Measurements from ENCODE around the gene CCDC40.

Gene CCDC40

GRCh38 chr17:80095844-80096475, 59.5 kb downstream of the CCDC40 start:
- H3K36me3 ChIP-seq (ENCODE audit: insufficient read depth): no peaks in the 10 kb centered on the region
- no peak for TF ChIP-seq CTCF (conservative IDR thresholded peaks at IDR 0.05; ENCODE audit: low read depth, low read length)
- peaks cover 8% of the 10 kb centered on the region for H3K4me1 ChIP-seq (ENCODE audit: low read depth, poor library complexity, severe bottlenecking)
- H3K79me2 ChIP-seq (ENCODE audit: insufficient read depth, low read depth): no peaks in the 10 kb centered on the region
- no peak overlapping the region for H2AFZ ChIP-seq (ENCODE audit: low read depth)
- no peak overlapping the region for H3K27ac ChIP-seq
- no peak overlapping the region for H3K9ac ChIP-seq
- H4K20me1 ChIP-seq (ENCODE audit: insufficient read depth): no peaks in the 10 kb centered on the region
- no peak overlapping the region for H3K4me2 ChIP-seq
- H3K4me3 ChIP-seq (IDR thresholded peaks at IDR 0.05; ENCODE audit: insufficient read depth, low read depth, low read length): no peak overlapping the region
- peaks cover 37% of the 10 kb centered on the region for H3K27me3 ChIP-seq (ENCODE audit: insufficient read depth, low read depth)

GRCh38 chr17:80096561-80097021, 60.1 kb downstream of the CCDC40 start:
- no peak overlapping the region for H3K4me2 ChIP-seq
- no peak overlapping the region for H2AFZ ChIP-seq (ENCODE audit: low read depth)
- no peak overlapping the region for H3K9ac ChIP-seq
- peaks cover 36% of the 10 kb centered on the region for H3K27me3 ChIP-seq (ENCODE audit: insufficient read depth, low read depth)
- no peak overlapping the region for H3K4me3 ChIP-seq (IDR thresholded peaks at IDR 0.05; ENCODE audit: insufficient read depth, low read depth, low read length)
- no peak overlapping the region for H3K27ac ChIP-seq
- no peaks in the 10 kb centered on the region for H3K36me3 ChIP-seq (ENCODE audit: insufficient read depth)
- no peaks in the 10 kb centered on the region for H3K79me2 ChIP-seq (ENCODE audit: insufficient read depth, low read depth)
- TF ChIP-seq CTCF (conservative IDR thresholded peaks at IDR 0.05; ENCODE audit: low read depth, low read length): no peak
- peaks cover 8% of the 10 kb centered on the region for H3K4me1 ChIP-seq (ENCODE audit: low read depth, poor library complexity, severe bottlenecking)
- H4K20me1 ChIP-seq (ENCODE audit: insufficient read depth): no peaks in the 10 kb centered on the region

GRCh38 chr17:80097127-80097621, 60.7 kb downstream of the CCDC40 start:
- no peak overlapping the region for H2AFZ ChIP-seq (ENCODE audit: low read depth)
- no peak overlapping the region for H3K9ac ChIP-seq

GRCh38 chr17:80097844-80098691, 61.6 kb downstream of the CCDC40 start:
- Histone ChIP-seq H3K27me3 (ENCODE audit: insufficient read depth, low read depth) (peaks cover 33% of the 10 kb centered on the region), H3K27ac (no peak overlapping the region), H3K79me2 (ENCODE audit: insufficient read depth, low read depth) (no peaks in the 10 kb centered on the region), H4K20me1 (ENCODE audit: insufficient read depth) (no peaks in the 10 kb centered on the region), H3K9ac (no peak overlapping the region), H3K36me3 (ENCODE audit: insufficient read depth) (no peaks in the 10 kb centered on the region), H3K4me2 (no peak overlapping the region), H3K4me3 (IDR thresholded peaks at IDR 0.05; ENCODE audit: insufficient read depth, low read depth, low read length) (no peak overlapping the region), H3K4me1 (ENCODE audit: low read depth, poor library complexity, severe bottlenecking) (peaks cover 17% of the 10 kb centered on the region), H2AFZ (ENCODE audit: low read depth) (no peak overlapping the region)
- TF ChIP-seq CTCF (conservative IDR thresholded peaks at IDR 0.05; ENCODE audit: low read depth, low read length): no peak

More at GRCh38 chr17:80097127-80097621, 60.7 kb downstream of the CCDC40 start:
- no peaks in the 10 kb centered on the region for H3K36me3 ChIP-seq (ENCODE audit: insufficient read depth)
- no peaks in the 10 kb centered on the region for H4K20me1 ChIP-seq (ENCODE audit: insufficient read depth)
- H3K4me2 ChIP-seq: no peak overlapping the region
- H3K79me2 ChIP-seq (ENCODE audit: insufficient read depth, low read depth): no peaks in the 10 kb centered on the region
- TF ChIP-seq CTCF (conservative IDR thresholded peaks at IDR 0.05; ENCODE audit: low read depth, low read length): no peak
- H3K4me1 ChIP-seq (ENCODE audit: low read depth, poor library complexity, severe bottlenecking): peaks cover 11% of the 10 kb centered on the region
- no peak overlapping the region for H3K27ac ChIP-seq
- H3K27me3 ChIP-seq (ENCODE audit: insufficient read depth, low read depth): peaks cover 33% of the 10 kb centered on the region
- no peak overlapping the region for H3K4me3 ChIP-seq (IDR thresholded peaks at IDR 0.05; ENCODE audit: insufficient read depth, low read depth, low read length)
